ENCODE measurements around the gene GULP1. TPM values are rescaled to one million over a fixed set of nuclear protein-coding genes. Genes with fewer than 3 reads are reported as not detected.

The GULP1 gene
- total RNA-seq, 8 experiments from 2014 or later: 8.1 to 71.0 (median 25.7) TPM

- no peak overlapping the region for H3K4me3 ChIP-seq
- no peak overlapping the region for H3K27ac ChIP-seq
- peak in 2 of 8 experiments; percentile 29 to 73 for ATAC-seq (replicated peaks in 6 of 8)
- in situ Hi-C loops (cut with MboI; ENCODE audit: low pct_unique_long_range_greater_than_20kb in 2 of 9, low sequenced_read_pairs in 9 of 9, unreplicated experiment in 9 of 9): no loop called here
- H3K4me1 ChIP-seq (replicated peaks in 1 of 2): no peaks in the 10 kb centered on the region
- 88 to 100% (median 92%) methylated on average over 1 of the region's 1 CpG; no CpG with 5 or more reads in 7 of the 10 experiments for WGBS, 10 experiments
These were observed 24.7 kb downstream of the GULP1 start for GRCh38 chr2:188316342-188316741.

DNA sequence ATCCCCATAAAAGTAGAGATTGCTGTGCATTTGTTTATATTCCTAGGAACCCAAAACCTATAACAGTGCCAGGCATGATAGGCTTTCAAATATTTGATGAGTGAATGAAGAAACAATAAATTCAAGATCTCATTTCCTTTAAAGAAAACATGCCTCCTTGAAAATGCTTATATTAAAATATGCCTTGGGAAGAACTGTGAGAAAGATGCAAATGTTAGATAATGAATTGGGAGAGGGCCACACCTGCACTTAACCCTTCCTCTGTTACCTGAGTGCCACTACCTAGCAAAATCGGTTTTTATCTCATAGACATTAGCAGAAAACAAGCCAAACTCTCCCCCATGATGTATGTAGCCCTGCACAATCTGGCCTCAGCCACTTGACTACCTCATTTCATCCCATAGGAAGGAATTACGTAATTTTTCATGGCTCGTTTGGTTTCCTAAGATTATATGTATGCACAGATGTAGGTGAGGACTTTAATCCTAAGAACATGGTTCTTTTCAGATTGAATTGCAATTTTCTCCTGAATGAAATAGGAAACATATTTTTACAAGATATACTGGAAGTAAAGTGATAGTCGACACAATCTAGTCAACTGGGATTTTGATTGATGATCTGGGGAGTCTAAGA, 25.2 kb downstream of the GULP1 start:
- WGBS, 10 experiments: 49 to 100% (median 89%) methylated on average over 1 to 4 of the region's 4 CpGs; no CpG with 5 or more reads in 2 of the 10 experiments
- Histone ChIP-seq H3K4me1 (replicated peaks in 1 of 2) (no peaks in the 10 kb centered on the region), H3K27ac (no peak overlapping the region), H3K4me3 (no peak overlapping the region)
- no peak for ATAC-seq (replicated peaks in 6 of 8)
- in situ Hi-C loops (cut with MboI; ENCODE audit: low pct_unique_long_range_greater_than_20kb in 2 of 9, low sequenced_read_pairs in 9 of 9, unreplicated experiment in 9 of 9): no loop called here

- Histone ChIP-seq H3K4me3 (no peak overlapping the region), H3K27ac (no peak overlapping the region), H3K4me1 (replicated peaks in 1 of 2) (no peaks in the 10 kb centered on the region)
- in situ Hi-C loops (cut with MboI; ENCODE audit: low pct_unique_long_range_greater_than_20kb in 2 of 9, low sequenced_read_pairs in 9 of 9, unreplicated experiment in 9 of 9): no loop called here
- ATAC-seq (replicated peaks in 6 of 8): no peak
- WGBS, 10 experiments: 65 to 100% (median 87%) methylated on average over 1 to 4 of the region's 4 CpGs
These were observed 26.6 kb downstream of the GULP1 start for GRCh38 chr2:188318161-188318749.

DNA sequence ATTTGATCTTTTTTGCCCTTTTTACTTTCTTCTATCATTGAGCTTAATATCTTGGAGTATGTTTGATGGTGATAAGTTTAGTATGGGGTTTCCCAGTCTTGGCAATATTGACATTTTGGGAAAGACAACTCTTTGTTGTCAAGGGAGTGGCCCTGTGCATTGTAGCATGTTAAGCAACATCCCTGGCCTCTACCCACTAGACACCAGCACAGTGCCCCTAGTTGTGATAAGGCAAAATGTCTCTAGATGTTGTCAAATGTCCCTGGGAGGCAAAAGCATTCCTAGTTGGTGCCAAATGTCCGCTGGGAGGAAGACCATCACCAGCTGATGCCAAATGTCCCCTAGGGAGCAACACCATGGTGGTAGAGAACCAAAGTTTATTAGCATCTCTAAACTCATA, 28.2 kb downstream of the GULP1 start:
- no peak overlapping the region for H3K27ac ChIP-seq
- in situ Hi-C loops (cut with MboI; ENCODE audit: low pct_unique_long_range_greater_than_20kb in 2 of 9, low sequenced_read_pairs in 9 of 9, unreplicated experiment in 9 of 9): no loop called here
- H3K4me3 ChIP-seq: no peak overlapping the region
- ATAC-seq (replicated peaks in 6 of 8): peak in 3 of 8 experiments; percentile 42 to 80 (median 49)
- no peaks in the 10 kb centered on the region for H3K4me1 ChIP-seq (replicated peaks in 1 of 2)
- WGBS, 10 experiments: 83 to 100% (median 100%) methylated on average over 1 of the region's 1 CpG; no CpG with 5 or more reads in 5 of the 10 experiments

DNA sequence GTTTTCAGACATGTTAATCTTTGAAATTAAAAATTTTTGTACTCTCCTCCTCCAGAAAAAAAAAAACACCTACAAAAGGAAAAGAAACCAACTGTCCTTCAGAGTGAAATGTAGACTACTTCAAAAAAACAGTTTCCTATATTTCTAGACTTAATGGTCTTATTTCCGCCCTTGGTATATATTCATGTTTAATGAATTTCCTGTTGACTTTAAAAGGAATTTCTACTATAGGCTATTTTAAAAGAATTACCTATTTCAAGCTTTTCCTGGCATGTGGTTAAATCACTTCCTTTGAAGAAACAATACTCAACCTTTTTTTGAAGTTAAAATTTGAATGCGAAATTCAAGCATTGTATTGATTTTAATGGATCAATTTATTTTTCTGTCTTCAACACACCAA, 29.2 kb downstream of the GULP1 start:
- no peaks in the 10 kb centered on the region for H3K4me1 ChIP-seq (replicated peaks in 1 of 2)
- in situ Hi-C loops (cut with MboI; ENCODE audit: low pct_unique_long_range_greater_than_20kb in 2 of 9, low sequenced_read_pairs in 9 of 9, unreplicated experiment in 9 of 9): no loop called here
- no peak overlapping the region for H3K27ac ChIP-seq

GRCh38 chr2:188322569-188323551, 31.2 kb downstream of the GULP1 start:
- Histone ChIP-seq H3K27ac (no peak overlapping the region), H3K4me3 (no peak overlapping the region), H3K4me1 (replicated peaks in 1 of 2) (peaks cover 14 to 17% of the 10 kb centered on the region in 2 donors)
- in situ Hi-C loops (cut with MboI; ENCODE audit: low pct_unique_long_range_greater_than_20kb in 2 of 9, low sequenced_read_pairs in 9 of 9, unreplicated experiment in 9 of 9): no loop called here
- peak in 2 of 8 experiments; percentile 10 to 30 for ATAC-seq (replicated peaks in 6 of 8)
- 31 to 92% (median 77%) methylated on average over 4 to 6 of the region's 6 CpGs for WGBS, 10 experiments

More for the DNA sequence above, 29.2 kb downstream of the GULP1 start:
- 46 to 100% (median 74%) methylated on average over 2 of the region's 2 CpGs for WGBS, 10 experiments
- no peak for ATAC-seq (replicated peaks in 6 of 8)
- H3K4me3 ChIP-seq: no peak overlapping the region

- H3K4me1 ChIP-seq (replicated peaks in 1 of 2): peaks cover 21 to 29% of the 10 kb centered on the region in 2 donors
- in situ Hi-C loops (cut with MboI; ENCODE audit: low pct_unique_long_range_greater_than_20kb in 2 of 9, low sequenced_read_pairs in 9 of 9, unreplicated experiment in 9 of 9): no loop called here
- H3K27ac ChIP-seq: no peak overlapping the region
These were observed 32.4 kb downstream of the GULP1 start for GRCh38 chr2:188324067-188324466.

GRCh38 chr2:188326290-188326668, 34.6 kb downstream of the GULP1 start:
- peak in 5 of 8 experiments; percentile 20 to 35 (median 30) for ATAC-seq (replicated peaks in 6 of 8)
- 11 to 100% (median 80%) methylated on average over 1 of the region's 1 CpG; no CpG with 5 or more reads in 5 of the 10 experiments for WGBS, 10 experiments
- no peak overlapping the region for H3K4me3 ChIP-seq
- peak overlapping the region in 1 of 2 donors; percentile 77 for H3K27ac ChIP-seq
- in situ Hi-C loops (cut with MboI; ENCODE audit: low pct_unique_long_range_greater_than_20kb in 2 of 9, low sequenced_read_pairs in 9 of 9, unreplicated experiment in 9 of 9): no loop called here
- H3K4me1 ChIP-seq (replicated peaks in 1 of 2): peaks cover 23 to 32% of the 10 kb centered on the region in 2 donors

More at GRCh38 chr2:188324067-188324466, 32.4 kb downstream of the GULP1 start:
- peak in 1 of 8 experiments; percentile 8 for ATAC-seq (replicated peaks in 6 of 8)
- no peak overlapping the region for H3K4me3 ChIP-seq

- in situ Hi-C loops (cut with MboI; ENCODE audit: low pct_unique_long_range_greater_than_20kb in 2 of 9, low sequenced_read_pairs in 9 of 9, unreplicated experiment in 9 of 9): no loop called here
- H3K27ac ChIP-seq: peak overlapping the region; percentile 50 to 77
- no peak overlapping the region for H3K4me3 ChIP-seq
- ATAC-seq (replicated peaks in 6 of 8): peak; percentile 80 to 100 (median 98)
- H3K4me1 ChIP-seq (replicated peaks in 1 of 2): peaks cover 23 to 32% of the 10 kb centered on the region in 2 donors
- WGBS, 10 experiments: 27 to 82% (median 63%) methylated on average over 1 to 4 of the region's 4 CpGs; no CpG with 5 or more reads in 1 of the 10 experiments
These were observed 35.1 kb downstream of the GULP1 start for GRCh38 chr2:188326669-188327301.

- ATAC-seq (replicated peaks in 6 of 8): no peak
- in situ Hi-C loops (cut with MboI; ENCODE audit: low pct_unique_long_range_greater_than_20kb in 2 of 9, low sequenced_read_pairs in 9 of 9, unreplicated experiment in 9 of 9): no loop called here
- Histone ChIP-seq H3K27ac (no peak overlapping the region), H3K4me3 (no peak overlapping the region), H3K4me1 (replicated peaks in 1 of 2) (peaks cover 23 to 32% of the 10 kb centered on the region in 2 donors)
These were observed 36.0 kb downstream of the GULP1 start for GRCh38 chr2:188327518-188328213.

GRCh38 chr2:188328419-188328818, 36.7 kb downstream of the GULP1 start:
- WGBS, 10 experiments: 55 to 100% (median 83%) methylated on average over 1 of the region's 1 CpG; no CpG with 5 or more reads in 3 of the 10 experiments
- Histone ChIP-seq H3K27ac (peak overlapping the region in 1 of 2 donors; percentile 11), H3K4me3 (no peak overlapping the region), H3K4me1 (replicated peaks in 1 of 2) (peaks cover 24 to 32% of the 10 kb centered on the region in 2 donors)
- ATAC-seq (replicated peaks in 6 of 8): peak in 2 of 8 experiments; percentile 25 to 27
- in situ Hi-C loops (cut with MboI; ENCODE audit: low pct_unique_long_range_greater_than_20kb in 2 of 9, low sequenced_read_pairs in 9 of 9, unreplicated experiment in 9 of 9): no loop called here

Measured in motor neuron (in vitro differentiated cells).